Astrocyte of the hippocampus (primary cell): ENCODE results near the gene SLC4A1AP.
"Not testable (repeated sequence)": the region's sequence is repeated elsewhere in the genome, so short reads cannot be mapped to it uniquely, and the experiment has no call there.

Experiments
- DNase-seq: peaks from one replicate; pipeline ENCODE4 v3.0.0; 2011; ENCODE audit warnings: low read depth, low spot score

SLC4A1AP gene

DNA sequence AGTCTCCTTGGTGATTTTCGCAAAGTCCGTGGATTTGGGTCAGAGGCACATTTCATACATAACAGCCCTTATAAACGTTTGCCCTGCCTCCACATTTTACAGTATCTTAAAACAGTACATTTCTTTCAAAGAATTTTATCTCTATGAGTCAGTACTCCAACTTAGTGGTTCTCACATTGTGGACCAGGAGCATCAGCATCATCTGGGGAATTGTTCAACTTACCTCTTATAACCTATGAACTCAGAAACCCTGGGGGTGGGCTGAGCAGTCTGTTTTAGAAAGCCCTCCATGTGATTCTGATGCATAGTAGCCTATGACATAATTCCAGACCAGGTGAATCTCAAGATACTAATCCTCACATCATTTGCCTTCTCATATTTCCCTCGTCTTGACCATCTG is 12.6 kb upstream of the SLC4A1AP start:
- DNase-seq = no peak

DNA sequence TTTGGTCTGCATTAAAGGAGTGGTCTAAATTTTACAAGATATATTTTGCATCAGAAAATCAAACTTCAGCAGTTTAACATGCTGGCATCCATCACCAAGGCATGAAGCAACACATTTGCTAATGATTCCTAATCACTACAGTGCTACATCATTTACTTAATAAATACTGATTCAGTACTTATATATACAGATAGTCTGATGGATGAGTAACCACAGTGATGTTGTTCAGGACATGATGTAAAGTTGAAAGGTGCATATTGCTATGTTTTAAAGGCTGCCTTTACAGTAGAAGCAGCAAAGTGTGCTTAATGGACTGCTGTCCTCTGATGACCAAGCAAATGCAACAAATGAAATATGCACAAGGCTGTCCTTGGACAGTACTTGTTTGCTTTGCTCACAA is 11.3 kb upstream of the SLC4A1AP start:
- DNase-seq = no peak

DNA sequence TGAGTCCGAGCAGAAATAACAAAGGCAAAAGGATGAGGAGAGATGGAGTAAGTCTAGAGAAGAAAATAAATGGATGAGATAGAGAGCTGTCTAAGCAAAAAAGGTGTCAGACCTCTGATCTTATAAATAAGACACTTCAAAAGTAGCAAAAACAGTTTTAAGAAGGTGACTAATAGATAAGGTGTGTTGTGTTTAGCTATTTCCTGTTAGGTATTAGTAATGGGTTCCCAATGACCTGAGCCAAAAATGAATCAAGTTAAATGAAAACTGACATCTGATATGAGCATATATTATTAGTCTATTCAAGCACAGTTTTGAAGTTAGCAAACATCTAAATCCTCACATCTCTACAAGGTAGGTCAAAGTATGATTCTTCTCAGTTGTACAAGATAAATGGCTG is 10.9 kb upstream of the SLC4A1AP start:
- no peak for DNase-seq

DNA sequence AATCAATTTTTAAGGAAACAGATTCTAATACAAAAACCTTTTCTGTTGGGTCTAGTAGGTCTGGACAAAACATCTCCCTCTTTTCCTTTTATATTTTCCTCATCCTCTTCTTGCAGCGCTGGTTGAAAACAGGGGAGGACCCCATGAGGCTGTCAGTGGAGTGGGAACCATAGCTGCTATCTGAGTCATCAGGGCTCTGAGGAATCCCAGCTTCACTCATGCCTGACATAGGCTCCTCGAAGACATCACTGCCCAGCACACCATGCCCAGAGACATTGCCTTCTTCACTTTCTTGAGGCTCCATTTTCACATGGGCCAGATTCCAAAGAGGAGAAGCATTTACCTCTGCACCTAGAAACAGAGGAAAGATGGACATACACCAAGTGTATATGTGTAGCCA is 10.3 kb upstream of the SLC4A1AP start:
- DNase-seq = peak; percentile 45

DNA sequence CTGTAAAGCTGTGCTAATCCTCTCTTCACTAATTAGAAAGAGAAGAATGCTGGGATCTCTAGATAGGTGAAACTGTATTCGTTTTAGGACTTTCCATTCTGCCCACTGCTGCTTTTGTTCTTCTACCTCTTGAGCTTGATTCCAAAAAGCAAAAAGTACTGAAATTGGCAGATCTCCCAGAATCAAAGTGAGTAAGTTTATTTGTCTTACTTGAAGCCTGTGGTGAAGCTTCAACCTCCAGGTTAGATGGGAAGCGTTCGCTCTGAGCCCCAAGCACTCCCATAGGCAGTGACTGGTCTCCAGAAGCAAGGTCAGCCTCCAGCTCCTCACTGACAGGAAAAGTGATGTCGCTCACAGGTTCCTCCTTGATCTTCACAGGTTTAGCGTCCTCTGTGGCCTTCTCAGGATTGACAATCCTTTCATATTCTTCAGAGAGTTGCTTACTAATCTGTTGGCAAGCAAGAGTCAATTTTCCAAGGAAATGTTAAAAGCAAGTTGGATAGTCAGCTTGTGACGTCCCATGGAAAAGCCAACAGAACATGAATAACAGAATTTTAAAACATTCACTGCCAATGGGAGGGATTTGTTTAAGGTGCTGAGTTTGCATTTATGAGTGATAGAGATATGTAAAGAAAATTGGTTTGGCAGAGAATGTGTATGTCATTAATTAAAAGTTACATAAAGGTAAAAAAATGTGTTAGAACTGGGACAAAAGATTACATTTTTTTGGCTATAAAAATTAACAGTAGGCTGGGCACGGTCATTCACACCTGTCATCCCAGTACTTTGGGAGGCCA is 8.3 kb upstream of the SLC4A1AP start:
- DNase-seq = peak; percentile 92

DNA sequence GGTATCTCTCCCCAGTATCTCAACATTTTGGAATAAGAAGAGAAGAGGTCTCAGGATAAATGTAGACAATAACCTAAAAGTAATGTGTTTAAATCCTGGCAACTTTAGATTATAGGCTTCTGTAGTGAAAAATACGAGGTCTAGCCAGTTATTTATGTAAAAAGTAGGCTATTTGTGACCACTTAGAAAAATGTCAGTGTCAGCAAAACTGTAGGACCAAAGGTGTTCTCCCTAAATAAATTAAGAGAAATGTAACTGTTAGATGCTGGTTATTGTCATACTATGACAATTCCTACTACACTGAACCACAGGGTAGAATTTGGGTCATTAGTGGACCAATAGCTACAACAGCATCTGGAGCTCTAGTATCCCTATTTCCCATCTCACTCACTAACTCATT is 2.3 kb upstream of the SLC4A1AP start:
- no peak for DNase-seq

DNA sequence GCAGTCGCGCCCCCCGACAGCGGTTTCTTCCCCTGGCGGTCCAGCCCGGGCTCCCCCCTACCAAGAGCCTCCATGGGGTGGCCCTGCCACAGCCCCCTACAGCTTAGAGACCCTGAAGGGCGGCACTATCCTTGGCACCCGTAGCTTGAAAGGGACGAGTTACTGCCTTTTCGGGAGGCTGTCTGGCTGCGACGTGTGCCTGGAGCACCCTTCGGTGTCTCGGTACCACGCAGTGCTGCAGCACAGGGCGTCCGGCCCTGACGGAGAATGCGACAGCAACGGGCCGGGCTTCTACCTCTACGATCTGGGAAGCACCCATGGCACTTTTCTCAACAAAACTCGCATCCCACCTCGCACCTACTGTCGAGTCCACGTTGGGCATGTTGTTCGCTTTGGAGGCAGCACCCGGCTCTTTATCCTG is 475 bp downstream of the SLC4A1AP start:
- no peak for DNase-seq

DNA sequence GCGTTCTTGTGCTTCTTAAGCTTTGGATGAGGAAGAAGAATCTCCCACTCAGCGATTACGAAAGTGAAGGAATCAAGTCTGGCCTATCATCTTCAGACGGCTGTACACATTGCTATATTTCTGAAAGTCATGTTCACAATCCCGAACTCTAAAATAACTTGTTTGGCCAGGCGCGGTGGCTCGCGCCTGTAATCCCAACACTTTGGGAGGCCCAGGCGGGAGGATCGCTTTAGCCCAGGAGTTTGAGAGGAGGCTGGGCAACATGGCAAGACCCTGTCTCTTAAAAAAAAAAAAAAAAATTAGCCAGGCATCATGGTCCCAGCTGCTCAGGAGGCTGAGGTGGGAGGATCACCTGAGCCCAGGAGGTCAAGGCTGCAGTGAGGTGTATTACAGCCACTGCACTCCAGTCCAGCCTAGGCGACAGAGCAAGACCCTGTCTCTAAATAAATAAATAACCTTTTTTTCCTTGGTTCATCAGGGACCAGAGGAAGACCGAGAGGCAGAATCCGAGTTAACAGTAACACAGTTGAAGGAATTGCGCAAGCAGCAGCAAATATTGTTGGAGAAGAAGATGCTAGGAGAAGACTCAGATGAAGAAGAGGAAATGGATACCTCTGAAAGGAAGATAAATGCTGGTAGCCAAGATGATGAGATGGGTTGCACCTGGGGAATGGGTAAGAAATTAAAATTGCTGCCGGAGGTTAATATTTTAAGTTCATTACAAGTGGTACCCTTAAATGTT is 1.1 kb downstream of the SLC4A1AP start:
- no peak for DNase-seq

DNA sequence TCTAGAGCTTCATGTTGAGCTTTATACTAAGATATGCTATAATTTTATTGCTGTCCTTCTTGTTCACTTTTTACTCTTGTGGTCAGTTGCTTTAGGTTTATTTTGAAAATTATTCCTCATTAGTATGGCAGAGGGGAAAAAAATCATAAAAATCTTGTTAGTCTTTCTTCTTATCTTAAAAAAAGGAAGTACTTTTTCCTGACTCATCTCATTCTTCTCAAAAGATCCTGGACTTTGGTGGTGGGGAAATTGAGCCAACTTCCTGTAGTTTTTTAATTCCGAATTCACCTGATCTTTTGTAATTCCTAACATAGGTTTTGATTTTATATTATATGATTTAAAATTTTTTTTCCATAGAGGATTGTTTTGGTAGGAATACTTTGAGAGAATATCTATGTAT is 3.8 kb downstream of the SLC4A1AP start:
- no peak for DNase-seq

DNA sequence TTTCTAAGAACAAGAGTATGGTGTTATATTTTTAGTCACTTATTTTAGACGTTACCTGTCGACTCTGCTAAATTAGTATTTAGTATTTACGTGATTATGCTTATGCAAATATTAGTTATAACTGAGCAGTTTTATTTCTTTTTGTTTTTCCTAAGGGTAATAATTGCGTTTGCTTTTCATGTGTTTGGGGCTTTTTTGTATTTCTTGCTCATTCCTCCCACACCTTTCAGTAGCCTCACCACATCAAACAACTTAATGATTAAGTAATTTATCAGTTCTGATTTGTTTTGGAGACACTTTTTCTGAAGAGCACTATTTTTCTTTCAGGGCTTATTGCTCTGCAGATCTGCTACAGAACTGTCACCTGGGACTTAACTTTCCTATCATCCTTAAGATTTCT is 7.5 kb downstream of the SLC4A1AP start:
- no peak for DNase-seq

DNA sequence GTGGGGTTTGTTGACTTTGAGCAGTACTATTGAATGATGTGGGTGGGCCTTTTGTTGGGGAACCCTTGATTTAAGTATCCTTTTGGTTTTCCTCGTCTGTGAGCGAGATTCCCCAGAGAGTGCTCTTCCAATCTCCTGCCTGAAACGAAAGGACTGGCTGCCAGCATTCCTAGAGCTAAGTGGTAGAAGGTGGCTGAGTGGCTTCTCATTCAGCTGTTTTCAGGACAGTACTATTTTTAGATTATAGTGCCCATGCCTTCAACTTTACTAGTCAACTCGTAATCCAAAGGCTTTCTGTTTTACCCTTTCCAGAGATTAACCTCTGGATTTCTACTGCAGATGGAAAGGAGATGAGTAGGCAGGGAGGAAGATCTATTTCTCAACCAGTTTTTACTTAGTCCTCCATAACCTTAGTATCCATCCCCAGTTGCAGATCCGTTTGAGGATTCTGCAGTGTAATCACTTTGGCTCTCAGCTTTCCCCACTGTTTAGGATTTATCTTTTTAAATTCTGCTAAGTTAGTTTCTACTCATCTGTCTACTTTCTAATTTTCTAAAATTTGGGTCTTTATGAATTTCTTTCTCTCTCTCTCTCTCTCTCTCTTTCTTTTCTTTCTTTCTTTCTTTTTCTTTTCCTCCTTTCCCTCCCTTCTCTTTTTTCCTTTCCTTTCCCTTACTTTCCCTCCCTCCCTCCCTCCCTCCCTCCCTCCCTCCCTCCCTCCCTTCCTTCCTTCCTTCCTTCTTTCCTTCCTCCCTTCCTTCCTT is 9.2 kb downstream of the SLC4A1AP start:
- DNase-seq = no peak

DNA sequence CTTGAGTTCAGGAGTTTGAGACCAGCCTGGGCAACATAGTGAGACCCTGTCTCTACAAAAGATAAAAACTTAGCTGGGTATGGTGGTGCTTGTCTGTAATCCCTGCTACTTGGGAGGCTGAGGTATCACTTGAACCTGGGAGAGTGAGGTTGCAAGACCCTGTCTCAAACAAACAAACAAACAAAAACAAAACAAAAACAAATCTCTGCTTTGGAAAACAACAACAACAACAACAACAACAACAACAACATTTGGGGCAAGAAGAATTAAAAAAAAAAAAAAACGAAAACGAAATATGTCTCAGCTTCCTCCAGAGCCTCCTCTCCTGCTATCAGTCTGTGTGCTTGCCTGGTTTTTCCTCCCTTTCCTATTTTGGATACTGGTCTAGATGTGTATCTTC is 16.9 kb downstream of the SLC4A1AP start:
- DNase-seq = no peak

DNA sequence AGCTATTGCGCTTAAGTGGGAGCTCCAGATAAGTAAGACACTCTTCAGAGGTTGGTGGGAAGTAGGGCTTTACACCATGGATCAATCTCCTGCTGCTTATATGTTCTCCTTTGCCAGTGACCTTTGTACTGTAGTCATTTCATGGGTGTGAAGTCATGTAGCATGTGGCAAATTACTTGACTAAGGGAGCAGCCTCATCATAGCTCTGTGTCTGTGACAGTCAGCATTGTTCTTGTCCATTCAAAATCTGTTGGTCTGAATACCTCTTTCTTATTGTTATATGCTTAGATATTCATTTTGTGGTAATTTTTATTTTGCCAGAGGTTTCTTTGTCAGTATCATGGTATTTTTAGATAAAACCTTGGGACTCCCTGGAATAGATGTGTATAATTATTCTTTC is 18.2 kb downstream of the SLC4A1AP start:
- DNase-seq = peak; percentile 63

DNA sequence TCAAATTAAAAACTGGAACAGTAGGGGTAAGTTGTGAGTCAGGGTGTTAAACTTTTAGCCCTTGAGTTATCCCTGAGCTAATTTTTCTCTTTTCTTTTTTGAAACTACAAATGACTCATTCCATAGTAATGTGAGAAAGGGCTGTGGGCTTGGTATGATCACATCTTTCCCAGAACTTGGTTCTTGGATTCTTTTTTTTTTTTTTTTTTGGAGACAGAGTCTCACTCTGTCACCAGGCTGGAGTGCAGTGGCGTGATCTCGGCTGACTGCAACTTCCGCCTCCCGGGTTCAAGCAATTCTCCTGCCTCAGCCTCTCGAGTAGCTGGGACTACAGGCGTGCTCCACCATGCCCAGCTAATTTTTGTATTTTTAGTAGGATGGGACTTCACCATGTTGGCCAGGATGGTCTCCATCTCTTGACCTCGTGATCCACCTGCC is 18.7 kb downstream of the SLC4A1AP start:
- peak; percentile 91 for DNase-seq

DNA sequence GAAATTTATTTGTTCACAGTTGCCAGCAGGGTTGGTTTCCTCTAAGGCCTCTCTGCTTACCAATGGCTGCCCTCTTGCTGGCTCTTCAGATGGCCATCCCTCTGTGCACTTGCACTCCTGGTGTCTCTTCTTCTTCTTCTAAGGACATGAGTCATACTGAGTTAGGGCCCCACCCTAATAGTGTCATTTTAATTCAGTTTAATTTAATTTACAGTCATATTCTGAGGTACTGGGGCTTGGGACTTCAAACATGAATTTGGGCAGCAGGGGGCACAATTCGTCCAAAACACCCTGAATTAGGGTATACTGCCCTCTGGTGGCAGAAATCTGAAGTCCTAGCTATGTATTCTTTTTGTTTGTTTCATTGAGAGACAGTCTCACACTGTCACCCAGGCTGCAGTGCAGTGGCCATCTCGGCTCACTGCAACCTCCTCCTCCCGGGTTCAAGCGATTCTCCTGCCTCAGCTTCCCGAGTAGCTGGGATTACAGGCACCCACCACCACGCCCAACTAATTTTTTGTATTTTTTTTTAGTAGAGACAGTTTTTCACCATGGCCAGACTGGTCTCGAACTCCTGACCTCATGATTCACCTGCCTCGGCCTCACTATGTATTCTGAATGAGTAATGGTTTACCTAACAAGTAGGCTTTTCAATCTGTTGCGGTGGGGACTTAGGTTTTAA is 19.8 kb downstream of the SLC4A1AP start:
- peak; percentile 93 for DNase-seq

DNA sequence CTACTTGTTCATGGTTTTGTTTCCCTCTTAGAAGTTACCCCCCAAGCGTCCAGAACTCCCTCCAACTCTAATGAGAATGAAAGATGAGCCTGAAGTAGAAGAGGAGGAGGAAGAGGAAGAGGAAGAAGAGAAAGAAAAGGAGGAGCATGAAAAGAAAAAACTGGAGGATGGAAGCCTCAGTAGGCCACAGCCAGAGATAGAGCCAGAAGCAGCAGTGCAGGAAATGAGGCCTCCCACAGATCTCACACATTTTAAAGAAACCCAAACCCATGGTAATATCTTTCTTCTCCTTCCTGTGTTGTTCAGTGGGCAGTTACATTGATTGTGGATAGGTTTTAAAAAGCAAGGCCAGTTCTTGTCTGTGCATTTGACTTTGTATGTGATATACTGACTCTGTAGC is 21.3 kb downstream of the SLC4A1AP start:
- not testable (repeated sequence) for DNase-seq

DNA sequence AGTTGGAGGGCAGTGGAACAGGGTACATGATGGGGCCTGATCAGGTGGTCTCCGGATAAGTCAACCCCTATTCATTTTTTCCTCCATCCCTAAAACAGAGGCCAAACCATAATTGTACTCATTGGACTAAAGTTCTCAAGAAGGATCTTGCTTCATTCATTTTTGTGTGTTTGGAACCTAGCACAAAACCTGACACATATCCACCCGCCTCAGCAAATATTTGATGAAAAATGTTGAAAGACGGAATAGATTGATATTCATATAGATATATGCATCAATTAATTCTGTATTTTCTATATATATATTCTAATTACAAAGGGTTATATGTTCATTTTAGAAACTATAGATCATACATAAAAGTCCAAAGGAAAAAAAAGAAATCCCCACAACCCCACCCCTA is 21.9 kb downstream of the SLC4A1AP start:
- DNase-seq = no peak

DNA sequence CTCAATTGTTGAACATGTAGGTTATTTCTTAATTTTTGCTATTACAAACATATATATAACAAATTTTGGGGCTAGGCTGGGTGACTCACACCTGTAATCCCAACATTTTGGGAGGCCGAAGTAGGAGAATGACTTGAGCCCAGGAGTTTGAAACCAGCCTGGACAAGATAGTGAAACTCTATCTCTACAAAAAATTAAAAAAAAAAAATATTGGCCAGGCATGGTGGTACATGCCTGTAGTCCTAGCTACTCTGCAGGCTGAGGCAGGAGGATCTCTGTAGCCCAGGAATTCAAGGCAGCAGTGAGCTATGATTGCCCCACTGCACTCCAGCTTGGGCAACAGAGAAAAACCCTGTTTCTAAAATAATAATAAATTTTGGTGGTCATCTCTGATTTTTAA is 23.5 kb downstream of the SLC4A1AP start:
- no peak for DNase-seq

DNA sequence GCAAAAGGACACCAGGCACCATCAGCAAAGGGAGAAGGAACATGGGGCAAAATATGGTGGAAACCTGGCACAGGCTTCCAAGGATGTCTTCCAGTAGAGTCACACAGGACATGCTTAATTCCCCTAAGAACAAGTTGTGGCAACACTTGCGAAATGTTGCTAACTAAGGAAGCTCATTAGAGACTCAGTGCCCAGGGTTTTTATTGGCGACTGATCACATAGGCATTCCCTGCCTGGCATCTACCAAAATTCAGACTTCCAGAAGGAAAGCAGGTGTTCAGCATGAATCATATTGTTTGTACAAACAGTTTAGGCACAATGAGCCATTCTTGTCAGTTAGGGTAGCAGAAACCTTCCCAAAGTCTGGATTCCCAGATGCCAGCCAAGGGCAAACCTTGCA is 25.7 kb downstream of the SLC4A1AP start:
- DNase-seq = no peak

DNA sequence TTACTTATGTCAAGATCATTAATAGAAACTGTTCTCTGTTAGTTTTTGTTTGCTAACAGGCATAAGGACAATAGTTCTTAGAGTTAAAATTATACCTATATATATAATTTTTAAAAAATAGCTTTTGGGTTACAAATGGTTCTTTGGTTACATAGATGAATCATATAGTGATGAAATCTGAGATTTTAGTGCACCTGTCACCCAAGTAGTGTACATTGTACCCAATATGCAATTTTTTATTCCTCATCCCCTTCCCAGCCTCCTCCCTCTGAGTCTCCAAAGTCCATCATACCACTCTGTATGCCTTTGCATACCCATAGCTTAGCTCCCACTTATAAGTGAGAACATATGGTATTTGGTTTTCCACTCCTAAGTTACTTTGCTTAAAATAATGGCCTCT is 26.4 kb downstream of the SLC4A1AP start:
- no peak for DNase-seq

DNA sequence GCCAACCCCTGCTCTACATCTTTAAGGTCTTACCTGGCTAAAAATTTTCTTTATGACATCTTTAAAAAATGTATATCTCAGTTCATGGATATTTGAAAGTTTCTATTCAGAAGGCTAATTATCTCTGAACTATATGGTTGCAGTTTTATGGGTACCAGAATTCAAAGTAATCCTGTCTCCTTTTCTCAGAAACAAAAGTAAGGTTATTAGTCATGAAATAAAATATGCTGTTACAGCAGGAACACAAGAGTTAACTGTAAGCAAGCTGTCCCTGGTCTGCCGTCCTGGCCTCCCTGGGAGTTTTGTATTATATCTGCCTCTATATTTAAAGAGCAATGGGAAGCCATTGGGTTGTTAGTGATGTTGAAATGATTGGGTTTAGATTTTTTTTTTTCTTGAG is 34.0 kb downstream of the SLC4A1AP start:
- DNase-seq = no peak

DNA sequence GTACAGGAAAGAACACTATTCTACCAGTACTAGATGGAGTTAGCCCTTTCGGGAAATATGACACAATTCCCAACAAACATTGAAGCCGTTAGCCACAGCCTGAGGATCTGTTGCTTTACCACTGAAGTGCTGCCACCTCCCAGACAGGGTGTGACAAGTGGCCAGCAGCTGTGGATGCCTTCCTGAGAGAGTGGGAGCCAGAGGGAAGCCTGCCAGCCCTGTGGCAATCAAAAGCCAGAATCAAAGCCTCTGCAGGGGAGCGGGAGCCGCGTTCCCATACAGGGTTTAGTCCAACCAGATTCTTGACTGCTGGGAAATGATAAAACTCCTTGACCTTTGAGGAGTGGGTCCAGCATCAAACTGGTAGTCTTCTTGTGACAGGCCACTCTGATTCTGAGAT is 38.0 kb downstream of the SLC4A1AP start:
- DNase-seq = peak; percentile 90
